Measurements from ENCODE around the gene GPN2. TPM values are rescaled to one million over a fixed set of nuclear protein-coding genes. Genes with fewer than 3 reads are reported as not detected.

Gene GPN2
- total RNA-seq, 1 experiment from 2014 or later, result 41.9 TPM

- Histone ChIP-seq H3K4me1 (ENCODE audit: control insufficient read depth, insufficient read depth, low read length) (peaks cover 23% of the 10 kb centered on the region), H3K27me3 (ENCODE audit: control insufficient read depth, insufficient read depth, low read length) (no peaks in the 10 kb centered on the region), H3K4me3 (ENCODE audit: low read depth in 2 of 2, low read length in 2 of 2) (no peak overlapping the region; a peak in 1 of 4 replicates), H3K9me3 (ENCODE audit: control insufficient read depth, insufficient read depth, low read depth, low read length) (no peaks in the 10 kb centered on the region), H3K36me3 (ENCODE audit: control insufficient read depth, insufficient read depth, low read length) (peaks cover 37% of the 10 kb centered on the region), H3K27ac (ENCODE audit: low read length) (peak overlapping the region; percentile 98)
- TF ChIP-seq TCF7L2 (IDR thresholded peaks at IDR 0.05; ENCODE audit: low read depth, low read length) (no peak), CTCF (IDR thresholded peaks at IDR 0.05) (no peak), REST (IDR thresholded peaks at IDR 0.05; ENCODE audit: insufficient read depth in 1 of 2, low read depth in 2 of 2, low read length in 1 of 2) (no peak), POLR2AphosphoS5 (IDR thresholded peaks at IDR 0.05; ENCODE audit: low read depth, low read length) (no peak), SIN3A (IDR thresholded peaks at IDR 0.05; ENCODE audit: borderline replicate concordance, insufficient read depth, low read depth, low read length) (no peak)
- in situ Hi-C loops (cut with HindIII; ENCODE audit: low pct_unique_long_range_greater_than_20kb, low sequenced_read_pairs), result no loop called here
- ATAC-seq, result no peak
- CTCF ChIA-PET, result no interaction called here
- no TSS peak for BruUV-seq (replicated peaks)
- intact Hi-C loops (cut with micrococcal nuclease; ENCODE audit: unreplicated experiment), result no loop called here
- no peak for DNase-seq (ENCODE audit: low read depth, low spot score)
- POLR2A ChIA-PET, result interaction anchor here (0.6 to 0.7 kb wide), 2 partner anchors 59 to 65 kb away, joined by 3 read pairs; no protein-coding TSS in a partner anchor
Measured at GRCh38 chr1:26923711-26924110, 33.6 kb upstream of the GPN2 start.

GRCh38 chr1:26922901-26923300 is 32.8 kb upstream of the GPN2 start:
- Histone ChIP-seq H3K4me3 (ENCODE audit: low read depth in 2 of 2, low read length in 2 of 2) (peak overlapping the region; percentile 82 to 87), H3K9me3 (ENCODE audit: control insufficient read depth, insufficient read depth, low read depth, low read length) (no peaks in the 10 kb centered on the region), H3K4me1 (ENCODE audit: control insufficient read depth, insufficient read depth, low read length) (peaks cover 23% of the 10 kb centered on the region), H3K36me3 (ENCODE audit: control insufficient read depth, insufficient read depth, low read length) (peaks cover 33% of the 10 kb centered on the region), H3K27ac (ENCODE audit: low read length) (peak overlapping the region; percentile 98), H3K27me3 (ENCODE audit: control insufficient read depth, insufficient read depth, low read length) (no peaks in the 10 kb centered on the region)
- ChIA-PET CTCF (no interaction called here), POLR2A (no interaction called here)
- ATAC-seq (no peak), DNase-seq (ENCODE audit: low read depth, low spot score) (no peak)
- TF ChIP-seq SIN3A (IDR thresholded peaks at IDR 0.05; ENCODE audit: borderline replicate concordance, insufficient read depth, low read depth, low read length) (no peak), TCF7L2 (IDR thresholded peaks at IDR 0.05; ENCODE audit: low read depth, low read length) (0 out of 2 replicates have a peak, but pooled peaks have one; percentile 23)
- in situ Hi-C loops (cut with HindIII; ENCODE audit: low pct_unique_long_range_greater_than_20kb, low sequenced_read_pairs) (no loop called here), intact Hi-C loops (cut with micrococcal nuclease; ENCODE audit: unreplicated experiment) (no loop called here)
- BruUV-seq (replicated peaks), result no TSS peak

- Histone ChIP-seq H3K36me3 (ENCODE audit: control insufficient read depth, insufficient read depth, low read length) (peaks cover 28% of the 10 kb centered on the region), H3K27me3 (ENCODE audit: control insufficient read depth, insufficient read depth, low read length) (no peaks in the 10 kb centered on the region), H3K27ac (ENCODE audit: low read length) (peak overlapping the region; percentile 98), H3K9me3 (ENCODE audit: control insufficient read depth, insufficient read depth, low read depth, low read length) (no peaks in the 10 kb centered on the region), H3K4me1 (ENCODE audit: control insufficient read depth, insufficient read depth, low read length) (peaks cover 23% of the 10 kb centered on the region), H3K4me3 (ENCODE audit: low read depth in 2 of 2, low read length in 2 of 2) (peak overlapping the region; percentile 82 to 87)
- TF ChIP-seq SIN3A (IDR thresholded peaks at IDR 0.05; ENCODE audit: borderline replicate concordance, insufficient read depth, low read depth, low read length), result no peak
- TF ChIP-seq POLR2AphosphoS5 (IDR thresholded peaks at IDR 0.05; ENCODE audit: low read depth, low read length), result no peak; the same call in 1 of the 2 replicates
- TF ChIP-seq TCF7L2 (IDR thresholded peaks at IDR 0.05; ENCODE audit: low read depth, low read length), result no peak
- no peak for TF ChIP-seq REST (IDR thresholded peaks at IDR 0.05; ENCODE audit: insufficient read depth in 1 of 2, low read depth in 2 of 2, low read length in 1 of 2)
- no peak for TF ChIP-seq CTCF (IDR thresholded peaks at IDR 0.05)
- no peak for DNase-seq (ENCODE audit: low read depth, low spot score)
- ATAC-seq, result no peak
- CTCF ChIA-PET, result no interaction called here
- intact Hi-C loops (cut with micrococcal nuclease; ENCODE audit: unreplicated experiment) (no loop called here), in situ Hi-C loops (cut with HindIII; ENCODE audit: low pct_unique_long_range_greater_than_20kb, low sequenced_read_pairs) (no loop called here)
- POLR2A ChIA-PET, result interaction anchor here (1.0 kb wide), 1 partner anchor 18 kb away, joined by 3 read pairs; no protein-coding TSS in a partner anchor
- TSS peak; percentile 75 for BruUV-seq (replicated peaks)
Measured at GRCh38 chr1:26922431-26922729, 32.3 kb upstream of the GPN2 start.
